Peyer's patch (tissue), 4 donors: ENCODE measurements around the gene TMBIM6.

Experiments
- CTCF ChIP-seq, 6 experiments: fragments of 450-650 bp in 4 of 6; fragments of 200-600 bp in 2 of 6; sonication (generic) in 1 of 6; IDR thresholded peaks; one replicate each; pipeline ENCODE4 v1.5.1; 2017 to 2019; ENCODE audit warnings: antibody characterized with exemption in 6 of 6, mild to moderate bottlenecking in 3 of 6, moderate library complexity in 1 of 6
- POLR2A ChIP-seq, 2 donors: fragments of 450-650 bp; IDR thresholded peaks; one replicate each; pipeline ENCODE4 v1.5.1; 2017; ENCODE audit warnings: antibody characterized with exemption in 2 of 2, mild to moderate bottlenecking in 2 of 2, moderate library complexity in 2 of 2

GRCh38 chr12:49798248-49798647 is 56.9 kb downstream of the TMBIM6 start:
- TF ChIP-seq CTCF (IDR thresholded peaks at IDR 0.05) (no peak), POLR2A (IDR thresholded peaks at IDR 0.05) (no peak)
